GM12878 (cell line): ENCODE measurements around the gene SH3BGRL3. TPM values are rescaled to one million over a fixed set of nuclear protein-coding genes. Genes with fewer than 3 reads are reported as not detected.

Experiments
- ATF3 ChIP-seq: IDR thresholded peaks from 2 replicates; pipeline ENCODE4 v1.6.1; 2011; ENCODE audit warnings: low read depth, mild to moderate bottlenecking, low read length, moderate library complexity, borderline replicate concordance; ENCODE audit errors: extremely low read depth
- ATF7 ChIP-seq: fragments of 450-650 bp; IDR thresholded peaks from 2 replicates; pipeline ENCODE4 v1.6.1; 2016; ENCODE audit warnings: low read depth, mild to moderate bottlenecking
- BACH1 ChIP-seq: fragments of 450-650 bp; IDR thresholded peaks from 2 replicates; pipeline ENCODE4 v1.6.1; 2017; ENCODE audit warnings: mild to moderate bottlenecking, borderline replicate concordance
- CBX3 ChIP-seq: fragments of 200-600 bp; sonication (generic); IDR thresholded peaks from 2 replicates; pipeline ENCODE4 v1.6.1; 2016; ENCODE audit warnings: low read depth, borderline replicate concordance
- CBX5 ChIP-seq: sonication (generic); IDR thresholded peaks from 2 replicates; pipeline ENCODE4 v1.6.1; 2016; ENCODE audit warnings: low read depth, moderate library complexity, mild to moderate bottlenecking, inconsistent platforms
- IKZF2 ChIP-seq, 2 experiments: fragments of 450-650 bp; IDR thresholded peaks; 2 replicates each; pipeline ENCODE4 v1.6.1; 2017; ENCODE audit warnings: mild to moderate bottlenecking in 2 of 2, moderate library complexity in 2 of 2
- JUNB ChIP-seq: IDR thresholded peaks from 2 replicates; pipeline ENCODE4 v1.6.1; 2016; ENCODE audit warnings: antibody characterized with exemption, mild to moderate bottlenecking
- MAX ChIP-seq: IDR thresholded peaks from 2 replicates; pipeline ENCODE4 v1.6.1; 2012; ENCODE audit warnings: low read depth, low read length, improper control_type of control experiment
- RELA ChIP-seq: fragments of 450-650 bp; IDR thresholded peaks from 2 replicates; pipeline ENCODE4 v1.8.0; 2014; ENCODE audit warnings: borderline replicate concordance; ENCODE audit not compliant: partially characterized antibody
- RUNX3 ChIP-seq: IDR thresholded peaks from 2 replicates; pipeline ENCODE4 v1.6.1; 2012; ENCODE audit warnings: low read length, inconsistent platforms
- SIN3A ChIP-seq: IDR thresholded peaks from 2 replicates; pipeline ENCODE4 v1.6.1; 2012; ENCODE audit warnings: low read depth, low read length, improper control_type of control experiment
- SMAD5 ChIP-seq: IDR thresholded peaks from 2 replicates; pipeline ENCODE4 v1.6.1; 2016; ENCODE audit warnings: antibody characterized with exemption, low read depth
- SPI1 ChIP-seq: IDR thresholded peaks from 2 replicates; pipeline ENCODE4 v1.6.1; 2011; ENCODE audit warnings: low read depth, mild to moderate bottlenecking, low read length, moderate library complexity, borderline replicate concordance; ENCODE audit not compliant: insufficient read depth
- TCF12 ChIP-seq: IDR thresholded peaks from 2 replicates; pipeline ENCODE4 v1.6.1; 2011; ENCODE audit warnings: low read depth, mild to moderate bottlenecking, low read length
- TCF7 ChIP-seq: IDR thresholded peaks from 2 replicates; pipeline ENCODE4 v1.6.1; 2014; ENCODE audit warnings: antibody characterized with exemption, borderline replicate concordance
- ZNF24 ChIP-seq: fragments of 450-650 bp; IDR thresholded peaks from 2 replicates; pipeline ENCODE4 v1.6.1; 2017; ENCODE audit warnings: antibody characterized with exemption, mild to moderate bottlenecking
- polyA plus RNA-seq, 11 experiments: library from polyadenylated mRNA; depleted of rRNA in 4 of 11; unstranded in 6 of 11; stranded (reverse) in 5 of 11; fragments of >200 nt; fragmentation: Nextera tagmentation in 4 of 11; fragmentation: Illumina TruSeq in 1 of 11; extraction: Ambion mirVana in 4 of 11; extraction: Trizol in 1 of 11; gene quantifications; 1 replicate in 1 of 11; 2 replicates in 10 of 11; pipeline versions ENCODE4 v1.2.1 to v1.2.3, GENCODE V29; 2011 to 2016; ENCODE audit warnings: inconsistent platforms in 2 of 11, missing spikeins in 2 of 11, low read depth in 1 of 11
- total RNA-seq, 4 experiments: library from RNA; depleted of rRNA in 3 of 4; stranded (reverse); fragments of >200 nt in 3 of 4; fragmentation: Illumina TruSeq in 1 of 4; extraction: Trizol in 1 of 4; gene quantifications; 2 replicates each; pipeline versions ENCODE4 v1.2.1 to v1.2.3, GENCODE V29; 2013 to 2021

SH3BGRL3 gene
- total and polyA plus RNA-seq, 10 of the 15 experiments (the other 5 are each of a cell fraction or from before 2014, with no cell fraction given): 39.7 to 390 (median 118) TPM

- TF ChIP-seq ZNF24 (peak; percentile 56; the same call in 1 of the 2 replicates), CBX3 (no peak), CBX5 (no peak), JUNB (peak; percentile 67), SIN3A (0 out of 2 replicates have a peak, but pooled peaks have one; percentile 35), SPI1 (0 out of 2 replicates have a peak, but pooled peaks have one; percentile 3), ATF3 (no peak), ATF7 (peak; percentile 27; the same call in 1 of the 2 replicates), RUNX3 (no peak), TCF7 (no peak), SMAD5 (no peak), MAX (no peak), BACH1 (peak; percentile 98), IKZF2 (IDR thresholded peaks at IDR 0.05) (no peak), TCF12 (no peak), RELA (no peak)
- TF ChIP-seq, all 136 proteins: peak for 7
Measured at GRCh38 chr1:26237230-26237966, 42.5 kb upstream of the SH3BGRL3 start (continued).
